HepG2 (cell line): ENCODE data around the gene GGCT. TPM values are rescaled to one million over a fixed set of nuclear protein-coding genes. Genes with fewer than 3 reads are reported as not detected.

Experiments
- ATAC-seq: fragments of 200-7000 bp; cut with Tn5 transposase; 3 replicates; pipeline ENCODE4 v1.9.1; 2020; ENCODE audit warnings: mild to moderate bottlenecking, moderate library complexity
- BruUV-seq: library from RNA; stranded (reverse); fragments of 400-500 nt; replicated peaks from 2 replicates; lab custom pipeline; 2021; lab: Mats Ljungman, UMichigan
- CTCF ChIA-PET: fragments of 300-600 bp; formaldehyde crosslinking; extraction: SDS; loops from one replicate; lab custom pipeline; 2021; ENCODE audit warnings: low total read pairs, inconsistent platforms, low intra/inter-chr PET ratio; lab: Yijun Ruan, JAX
- POLR2A ChIA-PET: fragments of 350-600 bp; sonication (Branson Sonifier 250); formaldehyde crosslinking; loops from one replicate; lab custom pipeline; 2020; ENCODE audit warnings: antibody characterized with exemption, inconsistent platforms; lab: Yijun Ruan, JAX
- DNase-seq: peaks from one replicate; pipeline ENCODE4 v3.0.0-alpha.2; 2015; ENCODE audit warnings: low spot score
- FAIRE-seq: peaks from 3 replicates; lab custom pipeline; 2011; peaks lifted over from hg19 to GRCh38; lab: Jason Lieb, UNC
- H2AFZ ChIP-seq: one replicate; pipeline ENCODE4 v1.6.1; 2011; ENCODE audit warnings: low read length, inconsistent platforms
- H3K27ac ChIP-seq: fragments of 300-600 bp; 3 replicates; pipeline ENCODE4 v1.8.0; 2011; ENCODE audit warnings: mixed run types, mild to moderate bottlenecking, mixed read lengths, low read length, inconsistent platforms; ENCODE audit not compliant: insufficient read depth; ENCODE audit errors: extremely low read length
- H3K27me3 ChIP-seq, 2 experiments: fragments of 200-600 bp in 1 of 2; 2 replicates in 1 of 2; 3 replicates in 1 of 2; pipeline versions ENCODE4 v1.6.0 to v1.8.0; 2011; ENCODE audit warnings: low read length in 2 of 2, mild to moderate bottlenecking in 2 of 2, moderate library complexity in 2 of 2, inconsistent platforms in 1 of 2; ENCODE audit not compliant: insufficient read depth in 2 of 2, control insufficient read depth in 1 of 2
- H3K36me3 ChIP-seq, 2 experiments: fragments of 200-600 bp in 1 of 2; replicated peaks in 1 of 2; 2 replicates in 1 of 2; 3 replicates in 1 of 2; pipeline versions ENCODE4 v1.5.1 to v1.8.0; 2011; ENCODE audit warnings: low read length in 2 of 2, inconsistent platforms in 1 of 2; ENCODE audit not compliant: insufficient read depth in 2 of 2, control insufficient read depth in 1 of 2
- H3K4me1 ChIP-seq: 2 replicates; pipeline ENCODE4 v1.5.1; 2012; ENCODE audit warnings: low read length, inconsistent platforms; ENCODE audit not compliant: insufficient read depth
- H3K4me2 ChIP-seq: 2 replicates; pipeline ENCODE4 v1.6.0; 2011; ENCODE audit warnings: low read depth, low read length, inconsistent platforms
- H3K4me3 ChIP-seq, 3 experiments: fragments of 200-600 bp in 1 of 3; sonication (generic), shearing (Covaris generic) in 1 of 3; replicated peaks in 1 of 3; 2 replicates each; pipeline ENCODE4 v1.5.1; 2011 to 2016; ENCODE audit warnings: low read length in 3 of 3, inconsistent platforms in 2 of 3, low read depth in 2 of 3, mild to moderate bottlenecking in 2 of 3, control low read depth in 1 of 3, mixed read lengths in 1 of 3; ENCODE audit not compliant: insufficient read depth in 1 of 3
- H3K79me2 ChIP-seq: one replicate; pipeline ENCODE4 v1.6.1; 2011; ENCODE audit warnings: low read length, inconsistent platforms; ENCODE audit not compliant: insufficient read depth
- H3K9ac ChIP-seq: 2 replicates; pipeline ENCODE4 v1.6.0; 2011; ENCODE audit warnings: mild to moderate bottlenecking, low read depth, low read length, inconsistent platforms; ENCODE audit not compliant: insufficient read depth
- H3K9me3 ChIP-seq: 2 replicates; pipeline ENCODE4 v1.5.1; 2012; ENCODE audit warnings: mild to moderate bottlenecking, low read length
- H4K20me1 ChIP-seq: 2 replicates; pipeline ENCODE4 v1.6.0; 2011; ENCODE audit warnings: inconsistent platforms, mild to moderate bottlenecking, low read length, moderate library complexity; ENCODE audit not compliant: insufficient read depth
- DDIT3 ChIP-seq: sonication (generic); formaldehyde crosslinking; IDR thresholded peaks from 2 replicates; pipeline ENCODE4 v1.4.0; 2020; ENCODE audit warnings: mild to moderate bottlenecking, missing genetic modification reagents
- MIER3 ChIP-seq: IDR thresholded peaks from 2 replicates; pipeline ENCODE4 v1.6.1; 2016; ENCODE audit warnings: missing compliant biosample characterization, borderline replicate concordance
- PRDM15 ChIP-seq: sonication (generic); formaldehyde crosslinking; IDR thresholded peaks from 2 replicates; pipeline ENCODE4 v1.4.0; 2020; ENCODE audit warnings: missing genetic modification reagents
- RBFOX2 ChIP-seq: fragments of 200-400 bp; formaldehyde crosslinking; IDR thresholded peaks from 2 replicates; pipeline ENCODE4 v1.6.1; 2017; ENCODE audit warnings: low read depth, mild to moderate bottlenecking, low read length
- SRSF4 ChIP-seq: fragments of 200-400 bp; formaldehyde crosslinking; IDR thresholded peaks from one replicate; pipeline ENCODE4 v1.6.1; 2018; ENCODE audit warnings: mild to moderate bottlenecking, low read depth, low read length, moderate library complexity; ENCODE audit not compliant: poor library complexity, severe bottlenecking
- ZNF335 ChIP-seq: sonication (generic); formaldehyde crosslinking; IDR thresholded peaks from 2 replicates; pipeline ENCODE4 v1.4.0; 2020; ENCODE audit warnings: missing genetic modification reagents
- ZNF337 ChIP-seq: sonication (generic); formaldehyde crosslinking; IDR thresholded peaks from 2 replicates; pipeline ENCODE4 v1.5.1; 2020; ENCODE audit warnings: missing genetic modification reagents, low read depth, mild to moderate bottlenecking, borderline replicate concordance
- ZNF34 ChIP-seq: sonication (generic); formaldehyde crosslinking; IDR thresholded peaks from 2 replicates; pipeline ENCODE4 v1.4.0; 2020; ENCODE audit warnings: mild to moderate bottlenecking, missing genetic modification reagents, borderline replicate concordance
- ZSCAN5A ChIP-seq: sonication (generic); formaldehyde crosslinking; IDR thresholded peaks from 2 replicates; pipeline ENCODE4 v1.8.0; 2022; ENCODE audit warnings: mild to moderate bottlenecking, missing genetic modification reagents, borderline replicate concordance
- WGBS: methylation state at CpG from one replicate; pipeline ENCODE4 v1.1.6; 2017; ENCODE audit warnings: low lambda C conversion rate; 5-methylcytosine and 5-hydroxymethylcytosine counted together
- in situ Hi-C: cut with HindIII; loops from 2 replicates; pipeline ENCODE4 v1.10.0; 2017; ENCODE audit warnings: low pct_unique_long_range_greater_than_20kb; ENCODE audit not compliant: extremely low pct_ligation_motif_present
- intact Hi-C: fragments of 100-400 bp; cut with micrococcal nuclease; formaldehyde crosslinking; loops from one replicate; pipeline ENCODE4 v1.10.0; 2022; ENCODE audit not compliant: unreplicated experiment
- polyA plus RNA-seq, 8 experiments: library from polyadenylated mRNA; depleted of rRNA in 3 of 8; stranded (reverse) in 7 of 8; unstranded in 1 of 8; fragments of >200 nt; fragmentation: Illumina TruSeq in 4 of 8; extraction: Trizol in 4 of 8; gene quantifications; 2 replicates each; pipeline versions ENCODE4 v1.2.1 to v1.2.3, GENCODE V29; 2011 to 2016; ENCODE audit warnings: low read depth in 4 of 8, missing spikeins in 1 of 8, mixed read lengths in 1 of 8; ENCODE audit not compliant: insufficient read depth in 1 of 8
- total RNA-seq, 5 experiments: library from RNA; depleted of rRNA; stranded (reverse); fragments of >200 nt; fragmentation: Illumina TruSeq; extraction: Trizol; gene quantifications; 2 replicates each; pipeline ENCODE4 v1.2.3, GENCODE V29; 2016; ENCODE audit warnings: low read depth in 1 of 5

Gene GGCT
- total and polyA plus RNA-seq, 2 of the 13 experiments (the other 11 are each of a cell fraction or from before 2014, with no cell fraction given): 19.5 to 78.3 TPM

GRCh38 chr7:30546596-30546995, 42.0 kb upstream of the GGCT start (continued):
- TF ChIP-seq PRDM15: no peak

- ATAC-seq (no peak), FAIRE-seq (no peak), DNase-seq (no peak)
- H3K27me3 ChIP-seq: no peaks in the 10 kb centered on the region
- in situ Hi-C loops: no loop called here
- H3K4me3 ChIP-seq: no peak overlapping the region
- ChIA-PET POLR2A (no interaction called here), CTCF (no interaction called here)
- H3K4me2 ChIP-seq: no peak overlapping the region
- 92% methylated on average over 3 of the region's 5 CpGs for WGBS
- no TSS peak for BruUV-seq
- no peaks in the 10 kb centered on the region for H3K9me3 ChIP-seq
- no peak overlapping the region for H3K27ac ChIP-seq
- H3K9ac ChIP-seq: no peak overlapping the region
- H3K79me2 ChIP-seq: no peaks in the 10 kb centered on the region
- no peak overlapping the region for H2AFZ ChIP-seq
- H3K36me3 ChIP-seq: no peaks in the 10 kb centered on the region
- H3K4me1 ChIP-seq: peaks cover 19% of the 10 kb centered on the region
- intact Hi-C loops: loop anchor here (10.0 kb wide), 1 partner anchor 199 kb away; no protein-coding TSS in a partner anchor
- no peak for TF ChIP-seq ZNF34 (CRISPR knock-in tag)
- no peak for TF ChIP-seq ZSCAN5A (CRISPR knock-in tag)
- TF ChIP-seq MIER3 (CRISPR knock-in tag): no peak
- TF ChIP-seq DDIT3 (CRISPR knock-in tag): no peak
- no peak for TF ChIP-seq ZNF337 (CRISPR knock-in tag)
- no peak for TF ChIP-seq ZNF335 (CRISPR knock-in tag)
- no peak for TF ChIP-seq SRSF4
- no peak for TF ChIP-seq RBFOX2
- H4K20me1 ChIP-seq: no peaks in the 10 kb centered on the region
Measured at GRCh38 chr7:30545791-30546555, 41.3 kb upstream of the GGCT start.
